IMR-90 (cell line): ENCODE results near the gene LRRC8C. TPM values are rescaled to one million over a fixed set of nuclear protein-coding genes. Genes with fewer than 3 reads are reported as not detected.

ENCODE experiments used
- ATAC-seq: fragments of 200-7000 bp; cut with Tn5 transposase; 2 replicates; pipeline ENCODE4 v1.9.1; 2020; ENCODE audit warnings: low read depth, mild to moderate bottlenecking, moderate library complexity
- BruUV-seq: library from RNA; stranded (reverse); fragments of 400-500 nt; replicated peaks from 2 replicates; lab custom pipeline; 2021; lab: Mats Ljungman, UMichigan
- CTCF ChIA-PET: fragments of 300-600 bp; formaldehyde crosslinking; extraction: SDS; loops from one replicate; lab custom pipeline; 2021; ENCODE audit warnings: antibody characterized with exemption; lab: Yijun Ruan, JAX
- POLR2A ChIA-PET: fragments of 300-600 bp; sonication (Branson Sonifier 250); formaldehyde crosslinking; loops from one replicate; lab custom pipeline; 2022; ENCODE audit warnings: antibody characterized with exemption; ENCODE audit not compliant: unreplicated experiment; lab: Charles Lee
- DNase-seq: peaks from one replicate; pipeline ENCODE4 v3.0.0; 2013
- H2AFZ ChIP-seq: replicated peaks from 2 replicates; pipeline ENCODE3; 2013; ENCODE audit warnings: low read length, mild to moderate bottlenecking; ENCODE audit not compliant: poor library complexity
- H2AK5ac ChIP-seq: 2 replicates; pipeline ENCODE4 v1.6.1; 2013; ENCODE audit warnings: low read depth, low read length, inconsistent platforms
- H2AK9ac ChIP-seq: replicated peaks from 2 replicates; pipeline ENCODE3; 2013; ENCODE audit warnings: mild to moderate bottlenecking, low read depth, low read length, moderate library complexity; ENCODE audit not compliant: poor library complexity
- H2BK120ac ChIP-seq: 2 replicates; pipeline ENCODE4 v1.6.1; 2013; ENCODE audit warnings: low read depth, low read length, inconsistent platforms
- H2BK15ac ChIP-seq: 3 replicates; pipeline ENCODE4 v1.6.1; 2013; ENCODE audit warnings: low read depth, low read length, inconsistent platforms
- H2BK20ac ChIP-seq: 2 replicates; pipeline ENCODE4 v1.6.1; 2013; ENCODE audit warnings: low read depth, mild to moderate bottlenecking, inconsistent platforms, low read length, moderate library complexity
- H2BK5ac ChIP-seq: 2 replicates; pipeline ENCODE4 v1.6.1; 2013; ENCODE audit warnings: mild to moderate bottlenecking, low read depth, low read length, inconsistent platforms; ENCODE audit not compliant: poor library complexity, severe bottlenecking
- H3K14ac ChIP-seq: replicated peaks from 2 replicates; pipeline ENCODE4 v1.6.1; 2013; ENCODE audit warnings: low read depth, low read length, inconsistent platforms
- H3K18ac ChIP-seq: 2 replicates; pipeline ENCODE4 v1.6.1; 2013; ENCODE audit warnings: low read depth, low read length, control low read depth
- H3K23ac ChIP-seq: 2 replicates; pipeline ENCODE4 v1.6.1; 2013; ENCODE audit warnings: low read depth, low read length, inconsistent platforms
- H3K27ac ChIP-seq: 2 replicates; pipeline ENCODE4 v1.5.1; 2013; ENCODE audit warnings: mild to moderate bottlenecking, control low read depth, low read length; ENCODE audit not compliant: insufficient read depth
- H3K27me3 ChIP-seq: 2 replicates; pipeline ENCODE4 v1.6.1; 2013; ENCODE audit warnings: low read length; ENCODE audit not compliant: control insufficient read depth, insufficient read depth
- H3K36me3 ChIP-seq: 2 replicates; pipeline ENCODE4 v1.6.1; 2013; ENCODE audit warnings: low read length, mixed read lengths; ENCODE audit not compliant: control insufficient read depth, insufficient read depth
- H3K4ac ChIP-seq: 2 replicates; pipeline ENCODE4 v1.6.1; 2013; ENCODE audit warnings: low read depth, low read length, inconsistent platforms
- H3K4me1 ChIP-seq: 2 replicates; pipeline ENCODE4 v1.6.1; 2013; ENCODE audit warnings: low read length, mixed read lengths; ENCODE audit not compliant: control insufficient read depth, insufficient read depth
- H3K4me2 ChIP-seq: 2 replicates; pipeline ENCODE4 v1.6.1; 2013; ENCODE audit warnings: low read depth, mild to moderate bottlenecking, control low read depth, low read length, moderate library complexity
- H3K4me3 ChIP-seq: 2 replicates; pipeline ENCODE4 v1.5.1; 2013; ENCODE audit warnings: low read depth, mild to moderate bottlenecking, control low read depth, low read length, moderate library complexity; ENCODE audit not compliant: insufficient read depth
- H3K56ac ChIP-seq: 2 replicates; pipeline ENCODE4 v1.6.1; 2013; ENCODE audit warnings: low read length, inconsistent platforms; ENCODE audit not compliant: insufficient read depth; ENCODE audit errors: extremely low read depth
- H3K79me1 ChIP-seq, 2 experiments: 2 replicates each; pipeline ENCODE4 v1.6.1; 2013; ENCODE audit warnings: low read length in 2 of 2, inconsistent platforms in 1 of 2, low read depth in 1 of 2
- H3K9ac ChIP-seq: 2 replicates; pipeline ENCODE4 v1.6.1; 2013; ENCODE audit warnings: low read depth, low read length, control low read depth
- H3K9me1 ChIP-seq: 2 replicates; pipeline ENCODE4 v1.6.1; 2013; ENCODE audit warnings: low read length, inconsistent platforms; ENCODE audit not compliant: insufficient read depth
- H3K9me3 ChIP-seq: 2 replicates; pipeline ENCODE4 v1.6.1; 2013; ENCODE audit warnings: low read length; ENCODE audit not compliant: control insufficient read depth, insufficient read depth
- H4K20me1 ChIP-seq: 2 replicates; pipeline ENCODE4 v1.6.1; 2013; ENCODE audit warnings: low read length, inconsistent platforms; ENCODE audit not compliant: insufficient read depth
- H4K5ac ChIP-seq: 2 replicates; pipeline ENCODE4 v1.6.1; 2013; ENCODE audit warnings: mild to moderate bottlenecking, low read depth, low read length, control low read depth
- H4K8ac ChIP-seq, 2 experiments: 2 replicates each; pipeline ENCODE4 v1.6.1; 2013; ENCODE audit warnings: low read depth in 2 of 2, low read length in 2 of 2, control low read depth in 1 of 2, inconsistent platforms in 1 of 2
- H4K91ac ChIP-seq: 2 replicates; pipeline ENCODE4 v1.6.1; 2013; ENCODE audit warnings: low read depth, low read length, inconsistent platforms; ENCODE audit not compliant: insufficient read depth
- BHLHE40 ChIP-seq: fragments of 150-350 bp; IDR thresholded peaks from 2 replicates; pipeline ENCODE4 v1.6.1; 2016; ENCODE audit warnings: mild to moderate bottlenecking, low read depth, low read length
- MAZ ChIP-seq: IDR thresholded peaks from 2 replicates; pipeline ENCODE4 v1.6.1; 2012; ENCODE audit warnings: low read depth, mild to moderate bottlenecking, low read length, improper control_type of control experiment, moderate library complexity, borderline replicate concordance
- SMC3 ChIP-seq: fragments of 150-350 bp; IDR thresholded peaks from 2 replicates; pipeline ENCODE4 v1.6.1; 2016; ENCODE audit warnings: low read depth, mild to moderate bottlenecking, antibody characterized with exemption, low read length, moderate library complexity
- WGBS, 2 experiments: methylation state at CpG; one replicate each; pipeline versions ENCODE4 v1.1.5 to v1.1.7; 2013; ENCODE audit warnings: missing lambda C conversion rate in 2 of 2; ENCODE audit not compliant: insufficient read length in 1 of 2; ENCODE audit errors: extremely low coverage in 2 of 2; 5-methylcytosine and 5-hydroxymethylcytosine counted together
- dilution Hi-C: fragments of 300-500 bp; cut with HindIII; formaldehyde crosslinking; loops from one replicate; pipeline ENCODE4 v1.14.3; 2018; ENCODE audit warnings: low sequenced_read_pairs; ENCODE audit not compliant: unreplicated experiment
- in situ Hi-C: fragments of 300-500 bp; cut with MboI; formaldehyde crosslinking; loops from 3 replicates; pipeline ENCODE4 v1.14.3; 2019; ENCODE audit warnings: low sequenced_read_pairs, inconsistent platforms, mixed read lengths
- intact Hi-C: fragments of 100-400 bp; cut with micrococcal nuclease; formaldehyde crosslinking; loops from 2 replicates; pipeline ENCODE4 v1.10.0; 2022
- polyA plus RNA-seq, 3 experiments: library from polyadenylated mRNA; depleted of rRNA; stranded (reverse); fragments of >200 nt; gene quantifications; 2 replicates each; pipeline ENCODE4 v1.2.3, GENCODE V29; 2012; ENCODE audit warnings: low replicate concordance in 1 of 3
- total RNA-seq: library from RNA; depleted of rRNA; stranded (reverse); fragments of >200 nt; gene quantifications from 2 replicates; pipeline ENCODE4 v1.2.3, GENCODE V29; 2012

The LRRC8C gene
- total and polyA plus RNA-seq, 2 of the 4 experiments (the other 2 are of a cell fraction), result 6.5 to 12.9 TPM

DNA sequence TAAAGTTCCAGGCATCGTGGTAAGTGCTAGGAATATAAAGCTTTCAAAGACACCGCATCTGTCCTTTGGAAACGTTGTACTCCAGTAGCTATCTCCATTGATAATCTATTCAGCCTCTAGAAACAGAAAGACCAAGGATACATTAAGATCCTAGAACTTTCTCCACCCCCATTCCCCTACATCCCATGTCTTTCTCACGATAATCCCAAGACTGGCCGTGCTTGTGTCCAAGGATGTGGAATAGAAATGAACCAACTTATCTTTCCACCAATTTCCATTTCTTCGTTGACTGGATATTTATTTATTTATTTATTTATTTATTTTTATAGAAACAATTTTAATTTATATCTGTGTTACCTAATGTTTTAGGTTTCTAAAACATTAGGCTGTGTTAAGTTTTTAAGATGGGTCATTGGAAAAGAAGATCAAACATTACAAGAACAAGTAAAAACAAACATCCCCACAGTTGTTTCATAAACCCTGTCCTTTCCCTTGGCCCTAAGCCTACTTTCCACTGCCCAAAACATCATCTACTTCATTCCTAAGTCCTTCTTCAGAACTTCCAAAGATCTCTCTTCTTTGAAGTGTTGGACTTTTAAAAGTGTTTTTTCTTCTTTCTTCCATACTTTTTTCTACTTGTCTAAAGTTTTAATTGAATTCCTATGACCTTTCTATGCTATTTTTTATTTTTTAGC is 39.7 kb downstream of the LRRC8C start:
- Histone ChIP-seq H2BK5ac (no peak overlapping the region), H3K27me3 (no peaks in the 10 kb centered on the region), H2BK20ac (no peak overlapping the region), H3K9me1 (peaks cover 5% of the 10 kb centered on the region; the same call in 1 of the 2 replicates), H3K4me3 (no peak overlapping the region), H3K56ac (no peak overlapping the region), H2AK9ac (no peak overlapping the region), H4K5ac (no peak overlapping the region), H3K27ac (no peak overlapping the region), H4K20me1 (peaks cover 27% of the 10 kb centered on the region), H3K9ac (no peak overlapping the region), H3K36me3 (no peaks in the 10 kb centered on the region), H3K4me2 (no peak overlapping the region), H3K79me1 (peaks cover 35 to 60% of the 10 kb centered on the region in 2 experiments), H3K14ac (no peak overlapping the region), H3K4me1 (peaks cover 2% of the 10 kb centered on the region; the same call in 1 of the 2 replicates), H2AFZ (no peak overlapping the region), H3K9me3 (no peaks in the 10 kb centered on the region), H3K18ac (no peak overlapping the region), H3K4ac (no peak overlapping the region), H2AK5ac (no peak overlapping the region), H2BK120ac (no peak overlapping the region), H3K23ac (0 out of 2 replicates have a peak overlapping the region, but pooled peaks have one; percentile 17), H4K8ac (no peak overlapping the region), H4K91ac (no peak overlapping the region), H2BK15ac (no peak overlapping the region)
- in situ Hi-C loops (no loop called here), dilution Hi-C loops (no loop called here), intact Hi-C loops (no loop called here)
- DNase-seq (peak; percentile 65), ATAC-seq (peak; percentile 40)
- no TSS peak for BruUV-seq
- TF ChIP-seq MAZ, result no peak
- TF ChIP-seq SMC3, result no peak
- TF ChIP-seq BHLHE40, result no peak
- POLR2A ChIA-PET, result no interaction called here
- no CpG with 5 or more reads among the region's 6 CpGs for WGBS, 2 experiments
- CTCF ChIA-PET, result interaction anchor here (0.6 to 1.0 kb wide), 2 partner anchors 30 to 90 kb away, joined by 3 read pairs; no protein-coding TSS in a partner anchor
